ENCODE measurements around the gene PLA2G4E. TPM values are rescaled to one million over a fixed set of nuclear protein-coding genes. Genes with fewer than 3 reads are reported as not detected.

PLA2G4E gene
- total and polyA plus RNA-seq, 2 donors, result 0.05 to 0.62 TPM

- Histone ChIP-seq H3K27me3 (ENCODE audit: control insufficient read depth in 2 of 2, insufficient read depth in 1 of 2, low read length in 1 of 2) (no peaks in the 10 kb centered on the region), H3K9me3 (ENCODE audit: control insufficient read depth in 2 of 2, insufficient read depth in 1 of 2, low read length in 1 of 2) (peaks cover 0 to 7% of the 10 kb centered on the region in 2 donors), H3K4me1 (ENCODE audit: control insufficient read depth in 2 of 2, insufficient read depth in 2 of 2, low read length in 2 of 2) (peaks cover 0 to 4% of the 10 kb centered on the region in 2 donors), H3K4me3 (ENCODE audit: low read length in 2 of 2) (no peak overlapping the region), H3K36me3 (ENCODE audit: control insufficient read depth in 2 of 2, insufficient read depth in 2 of 2, low read length in 1 of 2) (no peaks in the 10 kb centered on the region), H3K27ac (ENCODE audit: low read depth in 1 of 2, low read length in 1 of 2) (no peak overlapping the region)
- no peak for DNase-seq (ENCODE audit: low read depth in 6 of 9, low spot score in 9 of 9)
- 98% methylated on average over 3 of the region's 3 CpGs for WGBS
These were observed 12.5 kb upstream of the PLA2G4E start for GRCh38 chr15:42033214-42033873.

- H3K36me3 ChIP-seq (ENCODE audit: control insufficient read depth in 2 of 2, insufficient read depth in 2 of 2, low read length in 1 of 2), result no peaks in the 10 kb centered on the region
- H3K4me1 ChIP-seq (ENCODE audit: control insufficient read depth in 2 of 2, insufficient read depth in 2 of 2, low read length in 2 of 2), result peaks cover 0 to 4% of the 10 kb centered on the region in 2 donors
- WGBS, result 96% methylated on average over 9 of the region's 9 CpGs
- no peak overlapping the region for H3K4me3 ChIP-seq (ENCODE audit: low read length in 2 of 2)
- H3K9me3 ChIP-seq (ENCODE audit: control insufficient read depth in 2 of 2, insufficient read depth in 1 of 2, low read length in 1 of 2), result peaks cover 0 to 7% of the 10 kb centered on the region in 2 donors
- H3K27me3 ChIP-seq (ENCODE audit: control insufficient read depth in 2 of 2, insufficient read depth in 1 of 2, low read length in 1 of 2), result peaks cover 0 to under 1% of the 10 kb centered on the region in 2 donors
- no peak for DNase-seq (ENCODE audit: low read depth in 6 of 9, low spot score in 9 of 9)
- H3K27ac ChIP-seq (ENCODE audit: low read depth in 1 of 2, low read length in 1 of 2), result no peak overlapping the region
These were observed 11.8 kb upstream of the PLA2G4E start for GRCh38 chr15:42032376-42033213.

GRCh38 chr15:42031198-42031915 is 10.5 kb upstream of the PLA2G4E start:
- DNase-seq (ENCODE audit: low read depth in 6 of 9, low spot score in 9 of 9), result peak in 1 of 9 donors; percentile 9
- Histone ChIP-seq H3K36me3 (ENCODE audit: control insufficient read depth in 2 of 2, insufficient read depth in 2 of 2, low read length in 1 of 2) (no peaks in the 10 kb centered on the region), H3K4me3 (ENCODE audit: low read length in 2 of 2) (no peak overlapping the region), H3K27ac (ENCODE audit: low read depth in 1 of 2, low read length in 1 of 2) (peak overlapping the region in 1 of 2 donors; percentile 31), H3K27me3 (ENCODE audit: control insufficient read depth in 2 of 2, insufficient read depth in 1 of 2, low read length in 1 of 2) (peaks cover 0 to 2% of the 10 kb centered on the region in 2 donors), H3K4me1 (ENCODE audit: control insufficient read depth in 2 of 2, insufficient read depth in 2 of 2, low read length in 2 of 2) (peaks cover 0 to 4% of the 10 kb centered on the region in 2 donors), H3K9me3 (ENCODE audit: control insufficient read depth in 2 of 2, insufficient read depth in 1 of 2, low read length in 1 of 2) (peaks cover 0 to 7% of the 10 kb centered on the region in 2 donors)
- 90% methylated on average over 6 of the region's 6 CpGs for WGBS

GRCh38 chr15:42027521-42027920 is 6.7 kb upstream of the PLA2G4E start:
- H3K36me3 ChIP-seq (ENCODE audit: control insufficient read depth in 2 of 2, insufficient read depth in 2 of 2, low read length in 1 of 2), result no peaks in the 10 kb centered on the region
- H3K27me3 ChIP-seq (ENCODE audit: control insufficient read depth in 2 of 2, insufficient read depth in 1 of 2, low read length in 1 of 2), result peaks cover 0 to 2% of the 10 kb centered on the region in 2 donors
- no peak overlapping the region for H3K27ac ChIP-seq (ENCODE audit: low read depth in 1 of 2, low read length in 1 of 2)
- peaks cover 0 to 9% of the 10 kb centered on the region in 2 donors for H3K9me3 ChIP-seq (ENCODE audit: control insufficient read depth in 2 of 2, insufficient read depth in 1 of 2, low read length in 1 of 2)
- H3K4me3 ChIP-seq (ENCODE audit: low read length in 2 of 2), result no peak overlapping the region
- H3K4me1 ChIP-seq (ENCODE audit: control insufficient read depth in 2 of 2, insufficient read depth in 2 of 2, low read length in 2 of 2), result no peaks in the 10 kb centered on the region
- no peak for DNase-seq (ENCODE audit: low read depth in 6 of 9, low spot score in 9 of 9)
- 98% methylated on average over 7 of the region's 7 CpGs for WGBS

- Histone ChIP-seq H3K27ac (ENCODE audit: low read depth in 1 of 2, low read length in 1 of 2) (no peak overlapping the region), H3K9me3 (ENCODE audit: control insufficient read depth in 2 of 2, insufficient read depth in 1 of 2, low read length in 1 of 2) (peaks cover 1 to 7% of the 10 kb centered on the region in 2 donors), H3K4me1 (ENCODE audit: control insufficient read depth in 2 of 2, insufficient read depth in 2 of 2, low read length in 2 of 2) (no peaks in the 10 kb centered on the region), H3K4me3 (ENCODE audit: low read length in 2 of 2) (no peak overlapping the region), H3K27me3 (ENCODE audit: control insufficient read depth in 2 of 2, insufficient read depth in 1 of 2, low read length in 1 of 2) (peaks cover 0 to 2% of the 10 kb centered on the region in 2 donors), H3K36me3 (ENCODE audit: control insufficient read depth in 2 of 2, insufficient read depth in 2 of 2, low read length in 1 of 2) (no peaks in the 10 kb centered on the region)
- WGBS, result 71% methylated on average over 4 of the region's 4 CpGs
- DNase-seq (ENCODE audit: low read depth in 6 of 9, low spot score in 9 of 9), result no peak
These were observed 3.5 kb upstream of the PLA2G4E start for GRCh38 chr15:42024303-42024702.

- no peak for DNase-seq (ENCODE audit: low read depth in 6 of 9, low spot score in 9 of 9)
- no peak overlapping the region for H3K27ac ChIP-seq (ENCODE audit: low read depth in 1 of 2, low read length in 1 of 2)
- H3K4me1 ChIP-seq (ENCODE audit: control insufficient read depth in 2 of 2, insufficient read depth in 2 of 2, low read length in 2 of 2), result no peaks in the 10 kb centered on the region
- 98% methylated on average over 5 of the region's 5 CpGs for WGBS
- H3K9me3 ChIP-seq (ENCODE audit: control insufficient read depth in 2 of 2, insufficient read depth in 1 of 2, low read length in 1 of 2), result peaks cover 1 to 7% of the 10 kb centered on the region in 2 donors
- no peak overlapping the region for H3K4me3 ChIP-seq (ENCODE audit: low read length in 2 of 2)
- H3K36me3 ChIP-seq (ENCODE audit: control insufficient read depth in 2 of 2, insufficient read depth in 2 of 2, low read length in 1 of 2), result no peaks in the 10 kb centered on the region
- no peaks in the 10 kb centered on the region for H3K27me3 ChIP-seq (ENCODE audit: control insufficient read depth in 2 of 2, insufficient read depth in 1 of 2, low read length in 1 of 2)
These were observed 751 bp upstream of the PLA2G4E start for GRCh38 chr15:42021593-42021992.

- H3K4me1 ChIP-seq (ENCODE audit: control insufficient read depth in 2 of 2, insufficient read depth in 2 of 2, low read length in 2 of 2), result no peaks in the 10 kb centered on the region
- H3K4me3 ChIP-seq (ENCODE audit: low read length in 2 of 2), result no peak overlapping the region
- no peak for DNase-seq (ENCODE audit: low read depth in 6 of 9, low spot score in 9 of 9)
- peaks cover 1 to 7% of the 10 kb centered on the region in 2 donors for H3K9me3 ChIP-seq (ENCODE audit: control insufficient read depth in 2 of 2, insufficient read depth in 1 of 2, low read length in 1 of 2)
- no peaks in the 10 kb centered on the region for H3K27me3 ChIP-seq (ENCODE audit: control insufficient read depth in 2 of 2, insufficient read depth in 1 of 2, low read length in 1 of 2)
- no peaks in the 10 kb centered on the region for H3K36me3 ChIP-seq (ENCODE audit: control insufficient read depth in 2 of 2, insufficient read depth in 2 of 2, low read length in 1 of 2)
- no peak overlapping the region for H3K27ac ChIP-seq (ENCODE audit: low read depth in 1 of 2, low read length in 1 of 2)
- 77% methylated on average over 6 of the region's 6 CpGs for WGBS
These were observed 2.3 kb downstream of the PLA2G4E start for GRCh38 chr15:42018306-42019224.

GRCh38 chr15:42016971-42017370 is 3.9 kb downstream of the PLA2G4E start:
- H3K36me3 ChIP-seq (ENCODE audit: control insufficient read depth in 2 of 2, insufficient read depth in 2 of 2, low read length in 1 of 2), result no peaks in the 10 kb centered on the region
- H3K4me1 ChIP-seq (ENCODE audit: control insufficient read depth in 2 of 2, insufficient read depth in 2 of 2, low read length in 2 of 2), result no peaks in the 10 kb centered on the region
- no peaks in the 10 kb centered on the region for H3K27me3 ChIP-seq (ENCODE audit: control insufficient read depth in 2 of 2, insufficient read depth in 1 of 2, low read length in 1 of 2)
- H3K9me3 ChIP-seq (ENCODE audit: control insufficient read depth in 2 of 2, insufficient read depth in 1 of 2, low read length in 1 of 2), result peaks cover 1 to 2% of the 10 kb centered on the region in 2 donors
- DNase-seq (ENCODE audit: low read depth in 6 of 9, low spot score in 9 of 9), result no peak
- no peak overlapping the region for H3K27ac ChIP-seq (ENCODE audit: low read depth in 1 of 2, low read length in 1 of 2)
- H3K4me3 ChIP-seq (ENCODE audit: low read length in 2 of 2), result no peak overlapping the region
- 93% methylated on average over 6 of the region's 6 CpGs for WGBS

Measured in thymus (tissue), 11 donors.